ENCODE results near the gene NKD1.

- TF ChIP-seq, protein P1, sequence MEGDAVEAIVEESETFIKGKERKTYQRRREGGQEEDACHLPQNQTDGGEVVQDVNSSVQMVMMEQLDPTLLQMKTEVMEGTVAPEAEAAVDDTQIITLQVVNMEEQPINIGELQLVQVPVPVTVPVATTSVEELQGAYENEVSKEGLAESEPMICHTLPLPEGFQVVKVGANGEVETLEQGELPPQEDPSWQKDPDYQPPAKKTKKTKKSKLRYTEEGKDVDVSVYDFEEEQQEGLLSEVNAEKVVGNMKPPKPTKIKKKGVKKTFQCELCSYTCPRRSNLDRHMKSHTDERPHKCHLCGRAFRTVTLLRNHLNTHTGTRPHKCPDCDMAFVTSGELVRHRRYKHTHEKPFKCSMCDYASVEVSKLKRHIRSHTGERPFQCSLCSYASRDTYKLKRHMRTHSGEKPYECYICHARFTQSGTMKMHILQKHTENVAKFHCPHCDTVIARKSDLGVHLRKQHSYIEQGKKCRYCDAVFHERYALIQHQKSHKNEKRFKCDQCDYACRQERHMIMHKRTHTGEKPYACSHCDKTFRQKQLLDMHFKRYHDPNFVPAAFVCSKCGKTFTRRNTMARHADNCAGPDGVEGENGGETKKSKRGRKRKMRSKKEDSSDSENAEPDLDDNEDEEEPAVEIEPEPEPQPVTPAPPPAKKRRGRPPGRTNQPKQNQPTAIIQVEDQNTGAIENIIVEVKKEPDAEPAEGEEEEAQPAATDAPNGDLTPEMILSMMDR (IDR thresholded peaks at IDR 0.05), result no peak
- no peak for TF ChIP-seq EZH2 (IDR thresholded peaks at IDR 0.05; ENCODE audit: borderline replicate concordance, insufficient read depth, low read depth, low read length, poor library complexity, severe bottlenecking)
These were observed 88.7 kb downstream of the NKD1 start for GRCh38 chr16:50636753-50637374.
